ENCODE measurements around the gene CAGE1.

Gene CAGE1

DNA sequence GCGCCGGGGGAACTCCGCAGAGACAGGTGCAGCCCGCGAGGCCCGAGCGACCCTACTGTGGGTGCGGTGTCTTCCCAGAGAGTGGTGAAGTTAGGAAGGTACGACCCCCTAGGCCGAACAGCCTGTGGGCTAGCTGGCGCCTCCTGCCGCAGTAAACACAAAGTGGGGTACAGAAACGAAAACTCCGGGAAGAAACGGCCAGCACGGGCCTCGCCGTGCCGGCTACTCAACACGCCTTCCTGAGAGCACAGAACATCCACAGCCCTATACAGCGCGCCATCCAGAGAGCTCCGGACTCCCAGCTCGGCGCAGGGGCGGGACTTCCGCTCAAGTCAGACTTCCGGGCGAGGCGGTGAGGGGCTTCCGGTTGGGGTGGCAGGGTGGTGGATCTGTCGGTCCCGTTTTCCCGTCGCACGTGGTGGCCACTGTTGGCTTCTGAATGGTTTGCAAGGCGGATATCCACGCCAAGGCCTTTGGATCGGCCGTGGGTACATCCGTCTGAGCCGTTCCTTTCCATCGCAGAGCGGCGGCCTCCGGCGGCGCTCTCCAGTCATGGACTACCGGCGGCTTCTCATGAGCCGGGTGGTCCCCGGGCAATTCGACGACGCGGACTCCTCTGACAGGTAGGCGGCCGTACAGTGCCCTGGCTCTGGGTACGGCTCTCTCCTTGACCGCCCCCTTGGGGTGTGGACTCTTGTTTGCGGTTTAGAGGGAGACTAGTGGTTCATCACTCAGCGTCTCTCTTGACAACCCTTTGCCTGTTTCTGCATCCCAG is at the start of gene CAGE1, which contains the start of gene RIOK1:
TSS of gene CAGE1 (minus strand) at position 292 of the 775 bp plus-strand sequence. CDS start 2,569 bp downstream, outside the sequence.
TSS of gene RIOK1 (plus strand) at position 358 of the 775 bp plus-strand sequence. CDS start at position 553, 195 bp downstream.
- Histone ChIP-seq H3K4me3 (ENCODE audit: low read length) (peak within 1 kb of the TSS; percentile 95), H3K9ac (ENCODE audit: low read length) (peak within 1 kb of the TSS; percentile 86), H3K27ac (ENCODE audit: low read length) (peak within 1 kb of the TSS; percentile 63), H3K9me3 (ENCODE audit: control insufficient read depth, low read depth, low read length) (no peaks in the 10 kb centered on the region), H3K27me3 (ENCODE audit: control insufficient read depth, insufficient read depth, low read length) (no peaks in the 10 kb centered on the region), H3K4me1 (ENCODE audit: control insufficient read depth, low read depth, low read length) (peaks cover 12% of the 10 kb centered on the region), H3K36me3 (ENCODE audit: control insufficient read depth, low read depth, low read length) (peaks cover 14% of the 10 kb centered on the region)

DNA sequence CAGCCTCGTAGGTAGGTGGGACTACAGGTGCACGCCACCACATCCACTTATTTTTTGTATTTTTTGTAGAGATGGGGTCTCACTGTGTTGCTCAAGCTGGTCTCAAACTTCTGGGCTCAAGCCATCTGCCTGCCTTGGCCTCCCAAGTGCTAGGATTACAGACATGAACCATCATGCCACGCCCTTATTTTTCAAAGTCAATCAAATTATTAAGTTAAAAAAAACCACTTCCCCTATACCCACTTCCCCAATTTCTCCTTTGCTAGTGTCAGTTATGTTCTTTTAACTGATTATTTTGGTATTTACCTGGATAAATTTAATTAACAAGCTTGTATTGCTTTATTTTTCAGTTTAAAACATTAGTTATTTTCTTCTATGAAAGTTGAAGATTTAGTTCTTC is 49.7 kb upstream of the CAGE1 start:
- H3K36me3 ChIP-seq (ENCODE audit: control insufficient read depth, low read depth, low read length), result no peaks in the 10 kb centered on the region
- no peaks in the 10 kb centered on the region for H3K9me3 ChIP-seq (ENCODE audit: control insufficient read depth, low read depth, low read length)
- H3K27ac ChIP-seq (ENCODE audit: low read length), result no peak overlapping the region
- no peak overlapping the region for H3K4me3 ChIP-seq (ENCODE audit: low read length)
- H3K27me3 ChIP-seq (ENCODE audit: control insufficient read depth, insufficient read depth, low read length), result no peaks in the 10 kb centered on the region
- H3K9ac ChIP-seq (ENCODE audit: low read length), result no peak overlapping the region
- no peaks in the 10 kb centered on the region for H3K4me1 ChIP-seq (ENCODE audit: control insufficient read depth, low read depth, low read length)

DNA sequence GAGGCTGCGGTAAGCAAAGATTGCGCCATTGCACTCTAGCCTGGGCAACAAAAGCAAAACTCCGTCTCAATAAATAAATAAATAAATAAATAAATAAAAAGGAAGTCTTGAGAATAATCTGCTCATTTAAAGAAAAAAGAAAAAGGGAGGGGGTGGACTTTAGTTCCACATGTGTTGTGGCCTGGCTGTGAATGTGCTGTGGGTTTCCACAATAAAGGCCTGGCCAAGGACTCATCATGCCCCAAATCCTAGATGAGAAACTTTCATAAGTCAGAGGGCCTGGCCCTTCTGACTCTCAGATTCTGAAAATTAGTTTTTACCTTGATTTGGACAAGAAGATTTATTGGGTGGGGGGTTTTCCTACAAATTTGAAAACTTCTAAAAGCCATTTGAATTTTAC is 48.5 kb upstream of the CAGE1 start:
- Histone ChIP-seq H3K9me3 (ENCODE audit: control insufficient read depth, low read depth, low read length) (no peaks in the 10 kb centered on the region), H3K27me3 (ENCODE audit: control insufficient read depth, insufficient read depth, low read length) (no peaks in the 10 kb centered on the region), H3K4me3 (ENCODE audit: low read length) (no peak overlapping the region), H3K9ac (ENCODE audit: low read length) (no peak overlapping the region), H3K4me1 (ENCODE audit: control insufficient read depth, low read depth, low read length) (no peaks in the 10 kb centered on the region), H3K27ac (ENCODE audit: low read length) (no peak overlapping the region), H3K36me3 (ENCODE audit: control insufficient read depth, low read depth, low read length) (no peaks in the 10 kb centered on the region)

- Histone ChIP-seq H3K36me3 (ENCODE audit: control insufficient read depth, low read depth, low read length) (no peaks in the 10 kb centered on the region), H3K27me3 (ENCODE audit: control insufficient read depth, insufficient read depth, low read length) (no peaks in the 10 kb centered on the region), H3K4me3 (ENCODE audit: low read length) (no peak overlapping the region), H3K4me1 (ENCODE audit: control insufficient read depth, low read depth, low read length) (no peaks in the 10 kb centered on the region), H3K27ac (ENCODE audit: low read length) (no peak overlapping the region), H3K9ac (ENCODE audit: low read length) (no peak overlapping the region), H3K9me3 (ENCODE audit: control insufficient read depth, low read depth, low read length) (no peaks in the 10 kb centered on the region)
These were observed 45.1 kb upstream of the CAGE1 start for GRCh38 chr6:7434672-7435071.

DNA sequence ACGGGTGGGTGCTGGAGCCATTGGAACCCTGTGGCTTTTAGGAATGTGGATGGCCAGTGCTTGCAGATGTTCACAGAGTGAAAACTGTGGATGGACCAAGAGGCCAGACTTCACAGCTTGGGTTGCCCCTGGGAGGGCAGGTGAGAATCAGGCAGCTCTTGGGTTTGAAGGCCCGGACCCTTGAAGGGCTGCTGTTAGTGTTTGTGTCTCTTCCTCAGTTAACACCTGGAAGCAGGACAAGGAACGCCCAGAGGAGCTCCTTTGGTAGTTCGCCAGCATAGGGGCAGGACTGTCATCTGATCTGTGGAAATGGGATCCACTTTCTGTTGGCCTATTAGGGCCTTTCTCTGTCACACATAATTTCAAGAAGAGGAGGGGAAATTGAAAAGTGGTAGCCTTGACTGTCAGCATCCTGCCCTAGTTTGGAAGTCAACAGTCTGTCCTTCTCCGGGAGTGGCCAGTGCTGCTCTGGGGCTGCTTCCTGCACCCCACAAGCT is 43.6 kb upstream of the CAGE1 start:
- Histone ChIP-seq H3K9me3 (ENCODE audit: control insufficient read depth, low read depth, low read length) (no peaks in the 10 kb centered on the region), H3K4me1 (ENCODE audit: control insufficient read depth, low read depth, low read length) (no peaks in the 10 kb centered on the region), H3K4me3 (ENCODE audit: low read length) (no peak overlapping the region), H3K27ac (ENCODE audit: low read length) (no peak overlapping the region), H3K36me3 (ENCODE audit: control insufficient read depth, low read depth, low read length) (no peaks in the 10 kb centered on the region), H3K27me3 (ENCODE audit: control insufficient read depth, insufficient read depth, low read length) (no peaks in the 10 kb centered on the region), H3K9ac (ENCODE audit: low read length) (no peak overlapping the region)

DNA sequence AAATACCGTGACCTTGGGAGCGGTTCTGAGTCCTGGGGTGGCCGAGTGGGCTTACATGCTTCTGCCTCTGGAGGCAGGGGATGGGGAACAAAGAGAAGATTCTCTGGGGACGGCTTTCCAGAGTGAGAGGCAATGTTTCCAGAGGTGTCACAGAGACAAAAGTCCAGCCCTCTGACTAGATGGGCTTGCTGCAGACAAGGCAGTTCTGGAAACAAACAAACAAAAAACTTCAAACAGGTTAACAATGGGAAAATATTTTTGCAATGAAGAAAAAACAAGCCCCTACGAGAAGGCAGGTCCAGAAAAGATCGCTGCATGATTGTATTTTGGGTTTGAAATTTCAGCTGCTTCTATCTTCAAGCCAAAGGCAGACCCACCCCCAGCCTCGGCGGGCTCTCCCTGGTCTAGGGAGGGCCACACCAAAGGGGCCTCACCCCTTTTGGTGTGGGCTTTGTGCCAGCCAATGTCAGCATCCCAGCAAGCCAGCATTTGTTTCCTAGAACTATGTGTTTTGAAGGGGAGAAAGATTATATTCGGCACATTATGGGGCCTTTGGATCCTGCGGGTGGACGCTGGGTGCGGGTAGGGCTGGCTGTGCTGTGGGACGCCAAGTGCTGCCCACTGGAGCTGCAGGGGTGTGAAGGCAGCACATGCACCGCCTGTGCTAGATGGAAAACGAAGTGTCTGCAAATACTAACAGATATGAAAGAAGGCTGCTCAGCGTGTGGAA is 43.0 kb upstream of the CAGE1 start:
- Histone ChIP-seq H3K9ac (ENCODE audit: low read length) (no peak overlapping the region), H3K27ac (ENCODE audit: low read length) (no peak overlapping the region), H3K9me3 (ENCODE audit: control insufficient read depth, low read depth, low read length) (no peaks in the 10 kb centered on the region), H3K27me3 (ENCODE audit: control insufficient read depth, insufficient read depth, low read length) (no peaks in the 10 kb centered on the region), H3K36me3 (ENCODE audit: control insufficient read depth, low read depth, low read length) (no peaks in the 10 kb centered on the region), H3K4me3 (ENCODE audit: low read length) (no peak overlapping the region), H3K4me1 (ENCODE audit: control insufficient read depth, low read depth, low read length) (no peaks in the 10 kb centered on the region)

DNA sequence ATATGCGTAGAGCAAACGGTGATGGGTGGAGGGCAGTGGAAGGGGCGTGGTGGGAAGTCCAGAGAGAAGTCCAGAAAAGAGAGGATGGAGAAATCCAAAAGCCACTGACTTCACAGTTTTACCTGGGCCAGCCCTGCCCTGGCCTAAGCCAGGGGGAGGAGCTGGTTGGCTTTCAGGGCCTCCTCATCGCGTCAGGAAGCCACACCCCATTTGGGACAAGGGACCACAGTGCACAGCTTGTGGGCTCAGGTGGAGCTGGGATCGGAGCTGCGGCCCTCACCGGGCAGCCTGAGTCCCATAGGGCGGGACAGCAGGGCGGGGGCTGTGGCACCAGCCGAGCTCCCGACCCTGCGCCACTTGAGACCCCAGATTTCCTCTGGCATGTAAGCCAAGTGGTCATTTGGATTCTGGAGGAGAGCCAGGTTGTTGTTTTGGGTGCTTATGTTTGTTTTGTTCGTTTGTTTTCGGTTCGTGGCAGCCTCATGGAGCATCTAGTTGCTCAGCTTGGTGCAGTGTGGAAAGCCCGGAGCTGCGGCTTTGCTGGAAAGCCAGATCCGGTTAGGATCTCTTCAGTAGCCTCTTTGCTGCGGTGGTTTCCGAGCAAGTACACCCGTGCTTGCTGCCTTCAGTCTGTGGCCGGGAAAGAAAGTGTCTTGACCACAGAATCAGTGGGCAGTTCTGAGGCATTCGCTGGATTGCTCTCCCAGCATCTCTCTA is 42.3 kb upstream of the CAGE1 start:
- Histone ChIP-seq H3K27me3 (ENCODE audit: control insufficient read depth, insufficient read depth, low read length) (no peaks in the 10 kb centered on the region), H3K9me3 (ENCODE audit: control insufficient read depth, low read depth, low read length) (no peaks in the 10 kb centered on the region), H3K4me3 (ENCODE audit: low read length) (no peak overlapping the region), H3K27ac (ENCODE audit: low read length) (no peak overlapping the region), H3K4me1 (ENCODE audit: control insufficient read depth, low read depth, low read length) (no peaks in the 10 kb centered on the region), H3K36me3 (ENCODE audit: control insufficient read depth, low read depth, low read length) (no peaks in the 10 kb centered on the region), H3K9ac (ENCODE audit: low read length) (no peak overlapping the region)

DNA sequence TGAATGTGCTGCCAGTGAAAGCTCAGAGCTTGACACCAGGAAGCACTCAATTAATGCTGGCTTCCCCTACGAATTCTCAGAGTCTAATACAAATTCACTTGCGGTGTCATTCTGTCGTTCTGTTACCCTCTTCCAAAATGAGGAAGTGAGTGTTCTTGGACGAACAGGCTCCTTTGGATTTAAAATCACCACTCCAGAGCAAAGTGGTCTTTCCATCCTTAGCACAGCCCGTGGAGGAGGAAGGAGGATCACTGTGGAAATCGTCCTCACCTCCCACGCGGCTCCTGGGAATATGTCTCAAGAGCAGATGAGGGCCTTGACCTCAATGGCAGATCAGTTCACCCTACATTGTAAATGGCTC is 41.8 kb upstream of the CAGE1 start:
- no peaks in the 10 kb centered on the region for H3K9me3 ChIP-seq (ENCODE audit: control insufficient read depth, low read depth, low read length)
- no peak overlapping the region for H3K9ac ChIP-seq (ENCODE audit: low read length)
- H3K4me1 ChIP-seq (ENCODE audit: control insufficient read depth, low read depth, low read length), result no peaks in the 10 kb centered on the region
- no peak overlapping the region for H3K27ac ChIP-seq (ENCODE audit: low read length)
- no peaks in the 10 kb centered on the region for H3K27me3 ChIP-seq (ENCODE audit: control insufficient read depth, insufficient read depth, low read length)
- H3K36me3 ChIP-seq (ENCODE audit: control insufficient read depth, low read depth, low read length), result no peaks in the 10 kb centered on the region
- H3K4me3 ChIP-seq (ENCODE audit: low read length), result no peak overlapping the region

- Histone ChIP-seq H3K27ac (ENCODE audit: low read length) (no peak overlapping the region), H3K36me3 (ENCODE audit: control insufficient read depth, low read depth, low read length) (no peaks in the 10 kb centered on the region), H3K4me1 (ENCODE audit: control insufficient read depth, low read depth, low read length) (no peaks in the 10 kb centered on the region), H3K27me3 (ENCODE audit: control insufficient read depth, insufficient read depth, low read length) (no peaks in the 10 kb centered on the region), H3K9ac (ENCODE audit: low read length) (no peak overlapping the region), H3K4me3 (ENCODE audit: low read length) (no peak overlapping the region), H3K9me3 (ENCODE audit: control insufficient read depth, low read depth, low read length) (no peaks in the 10 kb centered on the region)
These were observed 37.1 kb upstream of the CAGE1 start for GRCh38 chr6:7426447-7427169.

DNA sequence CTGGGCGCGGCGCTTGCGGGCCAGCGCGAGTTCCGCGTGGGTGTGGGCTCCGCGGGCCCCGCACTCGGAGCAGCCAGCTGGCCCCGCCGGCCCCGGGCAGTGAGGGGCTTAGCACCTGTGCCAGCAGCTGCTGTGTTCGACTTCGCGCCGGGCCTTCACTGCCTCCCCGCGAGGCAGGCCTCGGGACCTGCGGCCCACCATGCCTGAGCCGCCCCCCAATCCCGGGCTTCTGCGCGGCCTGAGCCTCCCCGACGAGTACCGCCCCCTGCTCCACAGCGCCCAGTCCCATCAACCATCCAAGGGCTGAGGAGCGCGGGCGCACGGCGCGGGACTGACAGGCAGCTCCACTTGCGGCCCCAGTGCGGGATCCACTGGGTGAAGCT is 36.3 kb upstream of the CAGE1 start:
- Histone ChIP-seq H3K27ac (ENCODE audit: low read length) (no peak overlapping the region), H3K4me3 (ENCODE audit: low read length) (no peak overlapping the region), H3K9me3 (ENCODE audit: control insufficient read depth, low read depth, low read length) (no peaks in the 10 kb centered on the region), H3K4me1 (ENCODE audit: control insufficient read depth, low read depth, low read length) (peaks cover 5% of the 10 kb centered on the region), H3K36me3 (ENCODE audit: control insufficient read depth, low read depth, low read length) (no peaks in the 10 kb centered on the region), H3K9ac (ENCODE audit: low read length) (no peak overlapping the region), H3K27me3 (ENCODE audit: control insufficient read depth, insufficient read depth, low read length) (no peaks in the 10 kb centered on the region)
